Measurements from ENCODE around the gene PDE4D.
"Not testable (repeated sequence)": the region's sequence is repeated elsewhere in the genome, so short reads cannot be mapped to it uniquely, and the experiment has no call there.

Gene PDE4D

DNA sequence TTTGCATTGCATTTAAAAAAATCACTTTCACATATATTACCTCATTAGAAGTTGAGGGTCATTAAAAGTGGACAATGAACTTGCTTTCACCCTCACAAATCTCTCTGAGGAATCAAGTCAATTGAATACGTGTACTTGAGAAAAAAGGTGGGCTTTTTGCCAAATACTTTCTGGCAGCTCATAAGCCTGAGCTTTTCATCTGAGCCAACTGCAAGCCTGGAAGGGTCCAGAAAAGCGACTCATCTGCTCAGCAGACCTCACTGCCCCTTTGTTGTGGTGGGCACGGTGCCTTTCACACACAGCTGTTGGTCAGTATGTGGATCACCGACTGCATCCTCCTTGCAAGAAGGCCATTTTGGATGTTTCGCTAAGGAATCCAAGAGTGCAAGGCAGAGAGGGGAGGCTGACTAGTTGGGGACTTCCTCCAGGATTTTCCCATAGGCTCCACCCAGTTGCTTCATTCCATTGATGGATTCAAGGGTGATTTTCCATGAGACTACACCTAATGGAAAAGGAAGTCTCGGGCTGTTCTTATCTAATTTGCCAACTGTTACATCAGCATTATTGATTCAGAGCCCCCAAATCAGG is 564.7 kb downstream of the PDE4D start:
- DNase-seq (ENCODE audit: low read depth in 2 of 2) = no peak

DNA sequence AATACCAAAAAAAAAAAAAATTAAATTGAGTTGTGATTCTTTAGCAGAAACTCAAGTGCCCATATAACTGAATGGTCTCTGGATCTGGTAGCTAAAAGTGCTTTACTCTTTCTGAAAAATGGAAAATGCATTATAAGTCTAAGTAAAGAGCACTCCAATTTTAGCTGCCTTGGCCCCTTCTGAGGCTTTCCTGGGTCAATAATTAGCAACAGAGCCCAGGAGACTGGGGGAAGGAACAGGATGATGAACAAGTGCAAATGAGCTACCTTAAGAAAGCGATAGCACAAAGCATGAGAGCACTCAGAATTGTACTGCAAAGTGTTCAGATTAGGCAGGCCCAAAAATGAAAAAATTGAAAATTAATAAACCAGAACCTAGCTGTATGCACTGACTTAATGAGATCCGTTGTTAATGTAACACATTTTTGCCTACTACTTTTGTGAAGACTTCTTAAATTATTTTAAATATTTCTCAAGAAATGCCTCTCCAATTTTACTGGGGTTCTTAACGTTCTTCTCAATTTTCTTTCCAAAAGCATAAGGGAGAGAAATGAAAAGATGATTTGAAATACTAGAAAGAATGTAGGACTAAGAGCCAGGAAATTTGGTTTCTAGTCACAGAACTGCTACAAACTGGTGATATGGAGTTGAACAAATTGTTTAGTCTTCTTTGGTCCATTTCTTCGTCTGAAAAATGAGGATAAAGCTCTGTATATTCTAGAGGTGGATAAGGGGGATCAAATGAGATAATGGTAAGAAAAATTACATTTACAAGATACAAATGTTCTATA is 566.1 kb downstream of the PDE4D start:
- no peak for DNase-seq (ENCODE audit: low read depth in 2 of 2)

GRCh38 chr5:59326596-59326995 is 566.9 kb downstream of the PDE4D start:
- DNase-seq (ENCODE audit: low read depth in 2 of 2) = no peak

GRCh38 chr5:59325070-59325469 is 568.5 kb downstream of the PDE4D start:
- DNase-seq (ENCODE audit: low read depth in 2 of 2) = no peak

DNA sequence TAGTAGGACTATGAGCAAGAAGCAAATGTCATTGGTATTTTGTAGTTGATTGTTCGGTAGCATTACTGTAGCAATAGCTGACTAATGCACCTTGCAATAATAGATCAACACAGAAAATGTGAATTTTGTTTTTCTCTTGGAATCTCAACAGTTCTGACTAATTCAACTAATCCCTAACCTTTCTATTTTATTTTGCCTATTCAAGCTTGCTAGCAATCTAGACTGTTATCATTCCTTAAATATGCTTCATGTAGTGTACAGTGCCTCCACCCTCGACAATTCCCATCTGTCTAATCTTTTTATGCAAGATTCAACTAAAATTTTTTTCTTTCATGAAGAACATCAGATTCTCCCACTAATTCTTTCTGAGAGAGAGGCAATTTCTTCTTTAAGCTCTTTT is 570.6 kb downstream of the PDE4D start:
- DNase-seq (ENCODE audit: low read depth in 2 of 2) = no peak

GRCh38 chr5:59322058-59322457 is 571.5 kb downstream of the PDE4D start:
- no peak for DNase-seq (ENCODE audit: low read depth in 2 of 2)

- no peak for DNase-seq (ENCODE audit: low read depth in 2 of 2)
These were observed 571.9 kb downstream of the PDE4D start for GRCh38 chr5:59321642-59322041.

DNA sequence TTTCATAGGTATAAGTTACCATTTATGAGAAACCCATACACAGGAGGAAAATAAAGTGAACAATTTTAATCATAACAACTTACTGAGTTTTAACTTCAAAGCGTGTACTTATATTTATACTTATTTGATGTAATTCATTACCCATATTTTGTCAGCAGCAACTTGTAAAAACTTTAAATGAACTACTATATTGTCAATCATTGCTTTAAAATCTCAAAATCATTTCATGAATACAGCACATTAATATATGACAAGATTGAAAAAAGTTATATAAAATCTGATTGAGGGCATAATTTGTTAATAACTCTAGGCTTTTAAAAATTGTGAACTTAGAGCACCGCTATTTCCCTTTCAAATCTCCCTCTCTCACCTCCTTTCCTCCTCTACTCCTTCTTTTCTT is 573.1 kb downstream of the PDE4D start:
- DNase-seq (ENCODE audit: low read depth in 2 of 2) = no peak

DNA sequence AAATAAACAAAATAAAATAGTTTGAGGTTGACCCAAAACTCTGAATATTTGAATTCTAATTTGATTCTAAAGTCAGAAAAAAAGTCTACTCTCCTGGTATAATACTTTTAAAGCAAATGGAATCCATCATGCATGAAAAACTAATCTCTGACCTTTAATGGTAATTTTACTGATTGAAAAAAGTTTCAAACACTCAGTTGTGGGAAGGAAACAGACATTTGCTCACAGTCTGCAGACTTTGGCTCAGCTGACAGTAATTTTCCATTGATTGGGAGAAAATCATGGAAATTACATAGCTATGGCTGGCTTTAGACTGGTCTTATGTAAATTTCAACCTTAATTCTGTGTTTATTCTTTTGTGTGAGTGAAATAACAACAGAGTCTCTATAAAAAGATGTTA is 574.3 kb downstream of the PDE4D start:
- no peak for DNase-seq (ENCODE audit: low read depth in 2 of 2)

DNA sequence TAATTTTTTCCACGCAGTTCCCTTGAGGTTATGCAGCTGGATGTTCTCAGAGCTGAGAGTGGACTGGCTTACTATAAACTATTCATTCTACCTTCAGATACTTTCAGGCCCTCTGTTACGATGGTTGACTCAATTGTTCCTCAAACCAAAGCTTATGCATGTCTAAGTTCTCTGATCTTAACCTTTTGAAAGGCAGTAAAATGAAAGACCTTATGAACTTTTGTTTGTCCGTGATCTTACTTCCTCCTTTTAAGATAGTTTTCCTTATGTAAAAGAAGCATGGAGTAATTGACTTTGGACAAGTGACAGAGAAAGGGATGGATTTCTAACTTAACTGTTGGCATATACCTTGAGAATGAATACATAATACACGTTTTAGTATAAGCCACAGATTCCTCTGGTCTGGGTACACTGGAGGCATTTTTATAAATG is 575.7 kb downstream of the PDE4D start:
- no peak for DNase-seq (ENCODE audit: low read depth in 2 of 2)

GRCh38 chr5:59317023-59317773 is 576.3 kb downstream of the PDE4D start:
- no peak for DNase-seq (ENCODE audit: low read depth in 2 of 2)

- DNase-seq (ENCODE audit: low read depth in 2 of 2) = no peak
These were observed 581.3 kb downstream of the PDE4D start for GRCh38 chr5:59312223-59312622.

GRCh38 chr5:59308685-59309084 is 584.8 kb downstream of the PDE4D start:
- DNase-seq (ENCODE audit: low read depth in 2 of 2) = not testable (repeated sequence)

DNA sequence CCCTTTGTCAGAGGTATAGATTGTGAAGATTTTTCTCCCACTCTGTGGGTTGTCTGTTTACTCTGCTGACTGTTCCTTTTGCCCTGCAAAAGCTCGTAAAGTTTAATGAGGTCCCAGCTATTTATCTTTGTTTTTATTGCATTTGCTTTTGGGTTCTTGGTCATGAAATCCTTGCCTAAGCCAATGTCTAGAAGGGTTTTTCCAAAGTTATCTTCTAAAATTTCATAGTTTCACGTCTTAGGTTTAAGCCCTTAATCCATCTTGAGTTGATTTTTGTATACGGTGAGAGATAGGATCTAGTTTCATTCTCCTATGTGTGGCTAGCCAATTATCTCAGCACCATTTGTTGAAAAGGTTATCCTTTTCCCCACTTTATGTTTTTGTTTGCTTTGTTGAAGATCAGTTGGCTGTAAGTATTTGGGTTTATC is 590.2 kb downstream of the PDE4D start:
- DNase-seq (ENCODE audit: low read depth in 2 of 2) = not testable (repeated sequence)

DNA sequence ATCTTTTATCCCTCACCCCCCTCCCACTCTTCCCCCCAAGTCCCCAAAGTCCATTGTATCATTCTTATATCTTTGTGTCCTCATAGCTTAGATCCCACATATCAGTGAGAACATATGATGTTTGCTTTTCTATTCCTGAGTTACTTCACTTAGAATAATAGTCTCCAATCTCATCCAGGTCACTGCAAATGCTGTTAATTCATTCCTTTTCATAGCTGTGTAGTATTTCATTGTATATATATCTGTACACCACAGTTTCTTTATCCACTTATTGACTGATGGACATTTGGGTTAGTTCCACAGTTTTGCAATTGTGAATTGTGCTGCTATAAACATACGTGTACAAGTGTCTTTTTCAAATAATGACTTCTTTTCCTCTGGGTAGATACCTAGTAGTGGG is 591.0 kb downstream of the PDE4D start:
- DNase-seq (ENCODE audit: low read depth in 2 of 2) = not testable (repeated sequence)

- no peak for DNase-seq (ENCODE audit: low read depth in 2 of 2)
These were observed 591.8 kb downstream of the PDE4D start for GRCh38 chr5:59301727-59302126.

- DNase-seq (ENCODE audit: low read depth in 2 of 2) = no peak
These were observed 592.6 kb downstream of the PDE4D start for GRCh38 chr5:59300930-59301329.

DNA sequence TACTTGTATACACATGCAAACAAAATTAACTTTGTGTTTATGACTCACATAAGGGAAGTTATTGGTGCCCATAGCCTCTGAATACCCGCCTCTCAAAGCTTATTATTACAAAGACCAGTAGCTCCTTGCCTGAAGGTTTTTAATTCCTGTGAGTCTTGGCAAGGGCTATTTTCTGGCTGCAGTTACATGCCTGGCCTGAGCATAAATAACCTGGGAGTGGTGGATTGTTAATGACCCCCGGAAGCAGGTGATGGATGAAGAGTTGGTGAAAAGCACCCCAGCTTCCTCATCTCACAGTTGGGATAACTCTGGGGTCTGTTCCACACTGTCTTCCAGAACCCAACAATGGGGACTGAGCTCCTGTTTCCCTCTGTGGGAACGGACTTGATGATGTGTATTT is 594.5 kb downstream of the PDE4D start:
- DNase-seq (ENCODE audit: low read depth in 2 of 2) = no peak

DNA sequence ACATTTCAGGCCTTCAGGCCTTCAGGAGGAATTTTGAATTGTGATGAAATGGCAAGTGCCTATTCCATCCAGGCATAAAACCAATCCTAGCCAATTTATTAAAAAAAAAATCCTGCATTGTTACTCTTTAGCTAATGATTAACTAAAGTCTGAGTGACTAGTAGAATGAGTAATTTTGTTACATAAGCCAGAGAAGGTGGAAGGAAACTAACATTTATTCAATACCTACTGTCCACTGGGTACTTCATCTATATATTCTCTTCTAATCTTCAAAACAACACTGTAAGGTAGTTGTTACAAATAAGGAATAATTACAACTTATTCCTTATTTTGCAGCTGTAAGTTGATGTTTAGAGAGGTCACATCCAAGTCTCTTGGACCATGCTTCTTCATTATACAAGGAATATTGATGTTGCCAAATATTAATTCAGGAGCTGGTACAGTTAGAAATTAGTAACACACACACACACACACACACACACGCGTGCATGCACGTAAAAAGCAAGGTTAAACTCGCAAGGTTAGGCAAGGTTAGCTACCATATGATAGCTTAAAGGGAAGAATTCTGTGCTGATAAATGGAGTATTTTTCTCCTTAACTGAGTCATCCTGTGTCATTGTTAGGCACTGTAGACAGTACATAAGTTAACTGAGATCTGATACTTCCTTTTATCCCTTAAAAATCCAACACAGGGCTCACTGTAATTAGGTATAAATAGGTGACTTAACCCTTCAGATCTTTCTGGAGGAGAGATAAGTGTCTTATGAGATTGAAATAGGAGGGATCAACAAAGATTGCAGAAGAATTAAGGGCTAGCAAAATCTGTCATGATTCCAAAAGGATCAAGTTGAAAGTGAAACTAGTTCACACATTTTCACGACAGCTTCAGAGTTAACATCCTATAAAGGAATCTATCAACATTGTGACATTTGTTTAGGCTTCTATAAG is 596.9 kb downstream of the PDE4D start:
- DNase-seq (ENCODE audit: low read depth in 2 of 2) = no peak

- no peak for DNase-seq (ENCODE audit: low read depth in 2 of 2)
These were observed 599.8 kb downstream of the PDE4D start for GRCh38 chr5:59293700-59294099.

GRCh38 chr5:59291941-59292340 is 601.6 kb downstream of the PDE4D start:
- no peak for DNase-seq (ENCODE audit: low read depth in 2 of 2)

DNA sequence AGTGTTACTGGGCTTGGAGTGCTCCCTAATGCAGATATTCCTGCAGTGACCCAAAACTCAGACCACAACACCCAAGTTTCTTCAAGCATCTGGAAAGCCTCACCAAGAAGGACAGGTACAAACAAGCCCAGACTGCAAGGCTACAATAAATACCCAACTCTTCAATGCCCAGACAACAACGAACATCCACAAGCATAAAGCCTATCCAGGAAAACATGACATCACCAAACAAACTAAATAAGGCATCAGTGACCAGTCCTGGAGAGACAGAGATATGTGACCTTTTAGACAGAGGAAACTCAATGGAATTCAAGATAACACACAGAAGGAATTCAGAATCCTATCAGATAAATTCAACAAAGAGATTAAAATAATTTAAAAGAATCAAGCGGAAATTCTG is 605.6 kb downstream of the PDE4D start:
- no peak for DNase-seq (ENCODE audit: low read depth in 2 of 2)

Measured in stimulated activated CD8-positive, alpha-beta memory T cell treated with anti-CD3 and anti-CD28 coated beads, Interleukin-7, amount 100 ng/mL, for 1 hour (primary cell).